Neuronal stem cell (in vitro differentiated cells): Measurements from ENCODE around the gene FAM120B.

ENCODE experiments used
- DNase-seq: peaks from one replicate; pipeline ENCODE4 v3.0.0-alpha.2; 2013; ENCODE audit warnings: low spot score
- H2AFZ ChIP-seq: one replicate; pipeline ENCODE4 v1.6.1; 2013; ENCODE audit warnings: mild to moderate bottlenecking, low read length, inconsistent platforms
- H2AK5ac ChIP-seq: 2 replicates; pipeline ENCODE4 v1.6.1; 2013; ENCODE audit warnings: low read depth, mild to moderate bottlenecking, inconsistent platforms, low read length, moderate library complexity, mixed read lengths
- H2BK120ac ChIP-seq: 2 replicates; pipeline ENCODE4 v1.6.1; 2013; ENCODE audit warnings: low read depth, mild to moderate bottlenecking, inconsistent platforms, low read length, moderate library complexity, mixed read lengths
- H2BK12ac ChIP-seq: one replicate; pipeline ENCODE4 v1.6.1; 2013; ENCODE audit warnings: low read length, inconsistent platforms
- H2BK15ac ChIP-seq: 2 replicates; pipeline ENCODE4 v1.6.1; 2013; ENCODE audit warnings: mild to moderate bottlenecking, low read length, inconsistent platforms, mixed read lengths
- H2BK5ac ChIP-seq: one replicate; pipeline ENCODE4 v1.6.1; 2013; ENCODE audit warnings: inconsistent platforms, mild to moderate bottlenecking, low read length, moderate library complexity
- H3K14ac ChIP-seq: one replicate; pipeline ENCODE4 v1.6.1; 2013; ENCODE audit warnings: low read length, inconsistent platforms
- H3K18ac ChIP-seq: 2 replicates; pipeline ENCODE4 v1.6.1; 2013; ENCODE audit warnings: low read length, inconsistent platforms
- H3K23ac ChIP-seq: 2 replicates; pipeline ENCODE4 v1.6.1; 2013; ENCODE audit warnings: low read depth, mild to moderate bottlenecking, mixed read lengths, low read length, inconsistent platforms; ENCODE audit not compliant: poor library complexity
- H3K27ac ChIP-seq: replicated peaks from 3 replicates; pipeline ENCODE4 v1.5.1; 2013; ENCODE audit warnings: low read length, inconsistent platforms
- H3K27me3 ChIP-seq, 3 experiments: 2 replicates each; pipeline ENCODE4 v1.6.1; 2013; ENCODE audit warnings: low read length in 3 of 3, mild to moderate bottlenecking in 2 of 3, inconsistent platforms in 1 of 3, low read depth in 1 of 3, mixed read lengths in 1 of 3, moderate library complexity in 1 of 3; ENCODE audit not compliant: control insufficient read depth in 3 of 3, insufficient read depth in 3 of 3
- H3K36me3 ChIP-seq, 2 donors: replicated peaks in 1 of 2; 2 replicates each; pipeline ENCODE4 v1.6.1; 2013; ENCODE audit warnings: low read length in 2 of 2; ENCODE audit not compliant: control insufficient read depth in 2 of 2, insufficient read depth in 2 of 2
- H3K4ac ChIP-seq: 2 replicates; pipeline ENCODE4 v1.6.1; 2013; ENCODE audit warnings: inconsistent platforms, mild to moderate bottlenecking, low read length, moderate library complexity
- H3K4me1 ChIP-seq, 2 donors: 1 replicate in 1 of 2; 2 replicates in 1 of 2; pipeline ENCODE4 v1.6.1; 2013; ENCODE audit warnings: low read length in 2 of 2, low read depth in 1 of 2; ENCODE audit not compliant: control insufficient read depth in 2 of 2, insufficient read depth in 1 of 2
- H3K4me2 ChIP-seq: one replicate; pipeline ENCODE4 v1.6.1; 2013; ENCODE audit warnings: mild to moderate bottlenecking, low read length, inconsistent platforms; ENCODE audit not compliant: insufficient read depth, poor library complexity, severe bottlenecking
- H3K4me3 ChIP-seq, 2 donors: 2 replicates each; pipeline ENCODE4 v1.5.1; 2013; ENCODE audit warnings: low read length in 2 of 2, mild to moderate bottlenecking in 2 of 2, inconsistent platforms in 1 of 2, moderate library complexity in 1 of 2
- H3K79me1 ChIP-seq: one replicate; pipeline ENCODE4 v1.6.1; 2013; ENCODE audit warnings: low read depth, mild to moderate bottlenecking, inconsistent platforms, low read length, moderate library complexity
- H3K9ac ChIP-seq: one replicate; pipeline ENCODE4 v1.6.1; 2013; ENCODE audit warnings: mild to moderate bottlenecking, low read depth, low read length, inconsistent platforms; ENCODE audit not compliant: poor library complexity
- H3K9me3 ChIP-seq, 2 donors: replicated peaks in 1 of 2; 2 replicates each; pipeline versions ENCODE3 to v1.6.1; 2013; ENCODE audit warnings: low read length in 2 of 2, mild to moderate bottlenecking in 2 of 2, inconsistent platforms in 1 of 2, low read depth in 1 of 2, mixed read lengths in 1 of 2, moderate library complexity in 1 of 2; ENCODE audit not compliant: control insufficient read depth in 2 of 2, insufficient read depth in 1 of 2
- H4K8ac ChIP-seq: one replicate; pipeline ENCODE4 v1.6.1; 2013; ENCODE audit warnings: low read depth, mild to moderate bottlenecking, inconsistent platforms, low read length, moderate library complexity
- H4K91ac ChIP-seq: one replicate; pipeline ENCODE4 v1.6.1; 2013; ENCODE audit warnings: low read length, low read depth, mild to moderate bottlenecking, inconsistent platforms; ENCODE audit not compliant: poor library complexity
- WGBS, 2 donors: extraction: QIAGEN DNeasy Blood & Tissue Kit; methylation state at CpG; one replicate each; pipeline ENCODE4 v1.1.7; 2013; ENCODE audit warnings: missing lambda C conversion rate in 2 of 2, mixed read lengths in 1 of 2; ENCODE audit not compliant: insufficient read length in 2 of 2, insufficient replicate concordance in 1 of 2; ENCODE audit errors: extremely low coverage in 2 of 2; 5-methylcytosine and 5-hydroxymethylcytosine counted together

The FAM120B gene

GRCh38 chr6:170291271-170292110 is 15.1 kb upstream of the FAM120B start:
- H3K4me2 ChIP-seq = peak overlapping the region; percentile 96
- no peak overlapping the region for H4K91ac ChIP-seq
- WGBS, 2 donors = no CpG with 5 or more reads among the region's 87 CpGs
- peaks cover 17% of the 10 kb centered on the region in 2 donors for H3K36me3 ChIP-seq
- H3K27me3 ChIP-seq = peaks cover 0 to 48% (median 5%) of the 10 kb centered on the region in 3 experiments
- H3K9ac ChIP-seq = peak overlapping the region; percentile 88
- H3K27ac ChIP-seq = peak overlapping the region; percentile 97
- peak overlapping the region; percentile 49 for H2BK15ac ChIP-seq
- peak overlapping the region; percentile 80 to 82 for H3K4me3 ChIP-seq
- peaks cover 1 to 2% of the 10 kb centered on the region in 2 donors for H3K9me3 ChIP-seq
- H3K18ac ChIP-seq = peak overlapping the region; percentile 97
- H2AK5ac ChIP-seq = peak overlapping the region; percentile 65
- DNase-seq = peak; percentile 91
- H2BK120ac ChIP-seq = peak overlapping the region; percentile 43
- H3K23ac ChIP-seq = peak overlapping the region; percentile 31
- H3K79me1 ChIP-seq = peaks cover 6% of the 10 kb centered on the region
- H2BK12ac ChIP-seq = peak overlapping the region; percentile 64
- H2AFZ ChIP-seq = peak overlapping the region; percentile 95
- H3K14ac ChIP-seq = peak overlapping the region; percentile 49
- peaks cover 41 to 61% of the 10 kb centered on the region in 2 donors for H3K4me1 ChIP-seq
- H3K4ac ChIP-seq = no peak overlapping the region
- peak overlapping the region; percentile 95 for H2BK5ac ChIP-seq
- no peak overlapping the region for H4K8ac ChIP-seq

GRCh38 chr6:170292111-170292406 is 14.5 kb upstream of the FAM120B start:
- Histone ChIP-seq H3K4me1 (peaks cover 40 to 57% of the 10 kb centered on the region in 2 donors), H2AFZ (peak overlapping the region; percentile 95), H2BK12ac (no peak overlapping the region), H3K14ac (no peak overlapping the region), H4K8ac (no peak overlapping the region), H4K91ac (no peak overlapping the region), H3K27me3 (peaks cover 0 to 48% (median 5%) of the 10 kb centered on the region in 3 experiments), H2BK120ac (no peak overlapping the region), H3K9ac (no peak overlapping the region), H3K23ac (peak overlapping the region; percentile 31), H3K36me3 (peaks cover 15 to 17% of the 10 kb centered on the region in 2 donors), H3K79me1 (peaks cover 6% of the 10 kb centered on the region), H2BK5ac (peak overlapping the region; percentile 42), H3K18ac (peak overlapping the region; percentile 97), H3K4me3 (peak overlapping the region; percentile 20 to 82), H3K4ac (no peak overlapping the region), H3K4me2 (peak overlapping the region; percentile 96), H3K9me3 (peaks cover 1 to 2% of the 10 kb centered on the region in 2 donors), H2AK5ac (no peak overlapping the region), H3K27ac (no peak overlapping the region), H2BK15ac (no peak overlapping the region)
- no peak for DNase-seq
- WGBS, 2 donors = no CpG with 5 or more reads among the region's 11 CpGs

- Histone ChIP-seq H3K4me1 (peaks cover 36 to 59% of the 10 kb centered on the region in 2 donors), H3K23ac (no peak overlapping the region), H2BK15ac (no peak overlapping the region), H2AFZ (no peak overlapping the region), H3K4me2 (peak overlapping the region; percentile 96), H3K9ac (no peak overlapping the region), H3K27me3 (peaks cover 0 to 48% (median 5%) of the 10 kb centered on the region in 3 experiments), H3K14ac (no peak overlapping the region), H3K4ac (no peak overlapping the region), H4K8ac (no peak overlapping the region), H2BK120ac (no peak overlapping the region), H2AK5ac (no peak overlapping the region), H3K4me3 (peak overlapping the region; percentile 20 to 82), H3K27ac (no peak overlapping the region), H3K79me1 (peaks cover 6% of the 10 kb centered on the region), H4K91ac (no peak overlapping the region), H3K36me3 (peaks cover 10 to 14% of the 10 kb centered on the region in 2 donors), H2BK12ac (no peak overlapping the region), H3K18ac (peak overlapping the region; percentile 69), H3K9me3 (peaks cover 1 to 2% of the 10 kb centered on the region in 2 donors), H2BK5ac (peak overlapping the region; percentile 42)
- DNase-seq = no peak
- WGBS, 2 donors = no CpG with 5 or more reads among the region's 13 CpGs
These were observed 14.0 kb upstream of the FAM120B start for GRCh38 chr6:170292407-170293158.
